Esophagus squamous epithelium (tissue), 5 donors: ENCODE data around the gene RCCD1. TPM values are rescaled to one million over a fixed set of nuclear protein-coding genes. Genes with fewer than 3 reads are reported as not detected.

Experiments
- DNase-seq: peaks from one replicate; lab custom pipeline; 2025; lab: John Stamatoyannopoulos, UW
- H3K27ac ChIP-seq, 4 donors: fragments of 200-600 bp; sonication (generic); one replicate each; pipeline ENCODE4 v1.5.1; 2016 to 2019; ENCODE audit warnings: mild to moderate bottlenecking in 1 of 4
- H3K27me3 ChIP-seq, 4 donors: fragments of 200-600 bp; sonication (generic); 1 replicate in 3 of 4; 2 replicates in 1 of 4; pipeline versions ENCODE4 v1.5.1 to v1.6.0; 2017 to 2021; ENCODE audit warnings: antibody characterized with exemption in 1 of 4
- H3K36me3 ChIP-seq, 3 donors: fragments of 200-600 bp; sonication (generic); one replicate each; pipeline ENCODE4 v1.5.1; 2016 to 2019
- H3K4me1 ChIP-seq, 3 donors: fragments of 200-600 bp; sonication (generic); one replicate each; pipeline ENCODE4 v1.5.1; 2017 to 2019
- H3K4me3 ChIP-seq, 4 donors: fragments of 200-600 bp; sonication (generic); 1 replicate in 3 of 4; 2 replicates in 1 of 4; pipeline ENCODE4 v1.5.1; 2016 to 2019; ENCODE audit warnings: mild to moderate bottlenecking in 2 of 4, moderate library complexity in 1 of 4
- H3K9me3 ChIP-seq, 3 donors: fragments of 200-600 bp; sonication (generic); one replicate each; pipeline ENCODE4 v1.5.1; 2016 to 2019
- CTCF ChIP-seq, 6 experiments: fragments of 450-650 bp in 4 of 6; fragments of 200-600 bp in 2 of 6; sonication (generic) in 2 of 6; IDR thresholded peaks; one replicate each; pipeline ENCODE4 v1.5.1; 2016 to 2019; ENCODE audit warnings: antibody characterized with exemption in 6 of 6, mild to moderate bottlenecking in 4 of 6, moderate library complexity in 4 of 6
- POLR2A ChIP-seq, 4 donors: fragments of 450-650 bp; IDR thresholded peaks; one replicate each; pipeline ENCODE4 v1.6.1; 2017; ENCODE audit warnings: antibody characterized with exemption in 4 of 4, mild to moderate bottlenecking in 4 of 4, moderate library complexity in 3 of 4
- WGBS, 2 donors: methylation state at CpG; one replicate each; pipeline ENCODE4 v1.1.5; 2018; 5-methylcytosine and 5-hydroxymethylcytosine counted together
- intact Hi-C: fragments of 100-400 bp; cut with DNase I; formaldehyde crosslinking; loops from one replicate; pipeline ENCODE4 v1.15.0; 2022
- total RNA-seq, 4 donors: library from RNA; depleted of rRNA; stranded (reverse); fragments of >200 nt; gene quantifications; one replicate each; pipeline ENCODE4 v1.1.0, GENCODE V29; 2016
- donor health status: DM: yes; HTN: yes; CAD: no.

Gene RCCD1
- total RNA-seq, 4 donors from 2014 or later = 8.7 to 12.6 (median 9.8) TPM

GRCh38 chr15:90911906-90912769 lies 42.5 kb upstream of the RCCD1 start:
- Histone ChIP-seq H3K9me3 (no peaks in the 10 kb centered on the region), H3K36me3 (peaks cover 45 to 100% (median 50%) of the 10 kb centered on the region in 3 donors), H3K4me3 (no peak overlapping the region), H3K27me3 (no peaks in the 10 kb centered on the region), H3K4me1 (no peaks in the 10 kb centered on the region), H3K27ac (no peak overlapping the region)
- TF ChIP-seq POLR2A (IDR thresholded peaks at IDR 0.05) (no peak), CTCF (IDR thresholded peaks at IDR 0.05) (no peak)
- no peak for DNase-seq
- 86 to 95% methylated on average over 12 to 23 of the region's 30 CpGs for WGBS, 2 donors
- intact Hi-C loops = no loop called here

GRCh38 chr15:90912770-90913075 lies 42.0 kb upstream of the RCCD1 start:
- DNase-seq = no peak
- Histone ChIP-seq H3K36me3 (peaks cover 46 to 100% (median 50%) of the 10 kb centered on the region in 3 donors), H3K27ac (no peak overlapping the region), H3K27me3 (no peaks in the 10 kb centered on the region), H3K4me1 (no peaks in the 10 kb centered on the region), H3K4me3 (no peak overlapping the region), H3K9me3 (no peaks in the 10 kb centered on the region)
- 94 to 96% methylated on average over 5 to 7 of the region's 7 CpGs for WGBS, 2 donors
- intact Hi-C loops = no loop called here
- TF ChIP-seq POLR2A (IDR thresholded peaks at IDR 0.05) (no peak), CTCF (IDR thresholded peaks at IDR 0.05) (no peak)

GRCh38 chr15:90913398-90913944 lies 41.2 kb upstream of the RCCD1 start:
- Histone ChIP-seq H3K4me1 (no peaks in the 10 kb centered on the region), H3K27ac (no peak overlapping the region), H3K4me3 (no peak overlapping the region), H3K36me3 (peaks cover 51 to 100% (median 56%) of the 10 kb centered on the region in 3 donors), H3K27me3 (no peaks in the 10 kb centered on the region), H3K9me3 (no peaks in the 10 kb centered on the region)
- 80% methylated on average over 2 of the region's 12 CpGs; no CpG with 5 or more reads in 1 of the 2 donors for WGBS, 2 donors
- intact Hi-C loops = no loop called here
- no peak for DNase-seq
- TF ChIP-seq CTCF (IDR thresholded peaks at IDR 0.05) (no peak), POLR2A (IDR thresholded peaks at IDR 0.05) (no peak)

GRCh38 chr15:90914305-90915080 lies 40.2 kb upstream of the RCCD1 start:
- Histone ChIP-seq H3K4me1 (no peaks in the 10 kb centered on the region), H3K36me3 (peaks cover 60 to 100% (median 61%) of the 10 kb centered on the region in 3 donors), H3K9me3 (no peaks in the 10 kb centered on the region), H3K4me3 (no peak overlapping the region), H3K27ac (peak overlapping the region in 1 of 4 donors; percentile 39), H3K27me3 (no peaks in the 10 kb centered on the region)
- 76 to 84% methylated on average over 14 to 20 of the region's 22 CpGs for WGBS, 2 donors
- DNase-seq = no peak
- intact Hi-C loops = no loop called here
- TF ChIP-seq CTCF (IDR thresholded peaks at IDR 0.05) (no peak), POLR2A (IDR thresholded peaks at IDR 0.05) (no peak)
